MG63 (cell line): Measurements from ENCODE around the gene LBHD1. TPM values are rescaled to one million over a fixed set of nuclear protein-coding genes. Genes with fewer than 3 reads are reported as not detected.

Experiments used
- DNase-seq: peaks from one replicate; pipeline ENCODE4 v3.0.0-alpha.2; 2020
- H3K27me3 ChIP-seq: fragments of 250-450 bp; sonication (Bioruptor Pico); 2 replicates; pipeline ENCODE4 v1.5.1; 2020; ENCODE audit warnings: mild to moderate bottlenecking, moderate library complexity
- H3K36me3 ChIP-seq: fragments of 250-450 bp; sonication (Bioruptor Pico); 2 replicates; pipeline ENCODE4 v1.5.1; 2020; ENCODE audit warnings: mild to moderate bottlenecking, moderate library complexity
- H3K4me3 ChIP-seq: fragments of 250-450 bp; sonication (Bioruptor Pico); 2 replicates; pipeline ENCODE4 v1.5.1; 2020; ENCODE audit warnings: mild to moderate bottlenecking, moderate library complexity
- H3K9me3 ChIP-seq: fragments of 250-450 bp; sonication (Bioruptor Pico); 2 replicates; pipeline ENCODE4 v1.5.1; 2020; ENCODE audit warnings: mild to moderate bottlenecking, moderate library complexity
- total RNA-seq: library from RNA; depleted of rRNA; stranded (reverse); fragments of >200 nt; shearing (Covaris generic); gene quantifications from 2 replicates; pipeline ENCODE4 v1.2.3, GENCODE V29; 2014; ENCODE audit warnings: low replicate concordance; rRNA removed

Gene LBHD1
- total RNA-seq, 1 experiment from 2014 or later = 4.7 TPM

DNA sequence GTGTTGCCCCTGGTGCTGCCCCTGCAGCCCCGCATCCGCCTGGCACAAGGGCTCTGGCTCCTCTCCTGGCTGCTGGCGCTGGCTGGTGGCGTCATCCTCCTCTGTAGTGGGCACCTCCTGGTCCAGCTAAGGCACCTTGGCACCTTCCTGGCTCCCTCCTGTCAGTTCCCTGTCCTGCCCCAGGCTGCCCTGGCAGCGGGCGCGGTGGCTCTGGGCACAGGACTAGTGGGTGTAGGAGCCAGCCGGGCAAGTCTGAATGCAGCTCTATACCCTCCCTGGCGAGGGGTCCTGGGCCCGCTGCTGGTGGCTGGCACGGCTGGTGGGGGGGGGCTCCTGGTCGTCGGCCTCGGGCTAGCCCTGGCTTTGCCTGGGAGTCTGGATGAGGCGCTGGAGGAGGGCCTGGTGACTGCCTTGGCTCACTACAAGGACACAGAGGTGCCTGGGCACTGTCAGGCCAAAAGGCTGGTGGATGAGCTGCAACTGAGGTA is 58.7 kb downstream of the LBHD1 start:
- no peaks in the 10 kb centered on the region for H3K27me3 ChIP-seq
- no peak overlapping the region; the same call in 1 of the 2 replicates for H3K4me3 ChIP-seq
- DNase-seq = no peak
- H3K9me3 ChIP-seq = no peaks in the 10 kb centered on the region
- peaks cover 36% of the 10 kb centered on the region for H3K36me3 ChIP-seq

Other genes starting within 250 kb of the LBHD1 start
- 110 and 122 TPM in 2 replicates for gene AHNAK, start 125.5 kb downstream of the LBHD1 start, total RNA-seq
- gene EEF1G, start 98.4 kb downstream of the LBHD1 start, total RNA-seq = 2,571 and 3,577 TPM in 2 replicates
- gene TUT1, start 80.7 kb downstream of the LBHD1 start, total RNA-seq = 11.1 and 20.3 TPM in 2 replicates
- 84.9 and 117 TPM in 2 replicates for gene MTA2, start 70.4 kb downstream of the LBHD1 start, total RNA-seq
- 18.1 and 20.9 TPM in 2 replicates for gene EML3, start 59.5 kb downstream of the LBHD1 start, total RNA-seq
- gene ROM1, start 59.0 kb downstream of the LBHD1 start, total RNA-seq = 2.5 and 8.5 TPM in 2 replicates
- gene B3GAT3, start 50.3 kb downstream of the LBHD1 start, total RNA-seq = 24.6 and 32.9 TPM in 2 replicates
- 496 and 667 TPM in 2 replicates for gene GANAB, start 25.7 kb downstream of the LBHD1 start, total RNA-seq
- gene INTS5, start 19.0 kb downstream of the LBHD1 start, total RNA-seq = 8.0 and 22.8 TPM in 2 replicates
- gene C11orf98, start 7.1 kb downstream of the LBHD1 start, total RNA-seq = 64.8 and 73.5 TPM in 2 replicates
- 10.9 and 14.9 TPM in 2 replicates for gene CSKMT, start 7.0 kb downstream of the LBHD1 start, total RNA-seq
- gene UQCC3, start 594 bp downstream of the LBHD1 start, total RNA-seq = 16.4 and 22.2 TPM in 2 replicates
- 85.5 and 147 TPM in 2 replicates for gene UBXN1, start 6.8 kb upstream of the LBHD1 start, total RNA-seq
- 1.4 and 2.3 TPM in 2 replicates for gene LRRN4CL, start 17.3 kb upstream of the LBHD1 start, total RNA-seq
- 57.4 and 185 TPM in 2 replicates for gene BSCL2, start 35.2 kb upstream of the LBHD1 start, total RNA-seq
- gene GNG3, start 35.4 kb upstream of the LBHD1 start, total RNA-seq = not detected in 2 replicates
- gene HNRNPUL2, start 55.2 kb upstream of the LBHD1 start, total RNA-seq = 2.1 and 4.5 TPM in 2 replicates
- gene TTC9C, start 56.2 kb upstream of the LBHD1 start, total RNA-seq = 31.8 and 42.3 TPM in 2 replicates
- 8.5 and 19.1 TPM in 2 replicates for gene ZBTB3, start 81.9 kb upstream of the LBHD1 start, total RNA-seq
- gene POLR2G, start 89.3 kb upstream of the LBHD1 start, total RNA-seq = 77.9 and 85.4 TPM in 2 replicates
- 22.9 and 28.7 TPM in 2 replicates for gene TAF6L, start 99.1 kb upstream of the LBHD1 start, total RNA-seq
- gene TMEM179B, start 115.1 kb upstream of the LBHD1 start, total RNA-seq = 27.5 and 46.6 TPM in 2 replicates
- 13.8 and 32.0 TPM in 2 replicates for gene TMEM223, start 119.7 kb upstream of the LBHD1 start, total RNA-seq
- gene NXF1, start 133.2 kb upstream of the LBHD1 start, total RNA-seq = 5.4 and 15.6 TPM in 2 replicates
- 28.0 and 42.3 TPM in 2 replicates for gene STX5, start 159.8 kb upstream of the LBHD1 start, total RNA-seq
- gene TEX54, start 160.6 kb upstream of the LBHD1 start, total RNA-seq = not detected in 2 replicates
- gene WDR74, start 167.3 kb upstream of the LBHD1 start, total RNA-seq = 135 and 139 TPM in 2 replicates
- 545 and 579 TPM in 2 replicates for gene SLC3A2, start 208.6 kb upstream of the LBHD1 start, total RNA-seq
- gene CHRM1, start 249.1 kb upstream of the LBHD1 start, total RNA-seq = 0.22 and 1.3 TPM in 2 replicates